ENCODE results near the gene WDFY4.

Gene WDFY4

GRCh38 chr10:48835781-48836180 lies 151.1 kb downstream of the WDFY4 start:
- Histone ChIP-seq H3K27ac (no peak overlapping the region), H3K4me3 (no peak overlapping the region), H3K27me3 (no peaks in the 10 kb centered on the region), H3K9me3 (no peaks in the 10 kb centered on the region), H3K4me1 (no peaks in the 10 kb centered on the region), H3K36me3 (no peaks in the 10 kb centered on the region)
- no peak for TF ChIP-seq CTCF (IDR thresholded peaks at IDR 0.05)
- intact Hi-C loops (cut with DNase I; ENCODE audit: low total_unique reads), result no loop called here
- DNase-seq, result no peak

GRCh38 chr10:48836605-48837004 lies 151.9 kb downstream of the WDFY4 start:
- DNase-seq, result no peak
- Histone ChIP-seq H3K9me3 (no peaks in the 10 kb centered on the region), H3K4me3 (no peak overlapping the region), H3K36me3 (no peaks in the 10 kb centered on the region), H3K27me3 (no peaks in the 10 kb centered on the region), H3K4me1 (no peaks in the 10 kb centered on the region), H3K27ac (no peak overlapping the region)
- no peak for TF ChIP-seq CTCF (IDR thresholded peaks at IDR 0.05)
- intact Hi-C loops (cut with DNase I; ENCODE audit: low total_unique reads), result no loop called here

GRCh38 chr10:48838834-48839233 lies 154.2 kb downstream of the WDFY4 start:
- no peak for DNase-seq
- Histone ChIP-seq H3K9me3 (no peaks in the 10 kb centered on the region), H3K27ac (no peak overlapping the region), H3K4me1 (no peaks in the 10 kb centered on the region), H3K27me3 (no peaks in the 10 kb centered on the region), H3K4me3 (no peak overlapping the region), H3K36me3 (no peaks in the 10 kb centered on the region)
- no peak for TF ChIP-seq CTCF (IDR thresholded peaks at IDR 0.05)
- intact Hi-C loops (cut with DNase I; ENCODE audit: low total_unique reads), result no loop called here

GRCh38 chr10:48839809-48840679 lies 155.4 kb downstream of the WDFY4 start:
- no peaks in the 10 kb centered on the region for H3K9me3 ChIP-seq
- no peak overlapping the region for H3K27ac ChIP-seq
- no peaks in the 10 kb centered on the region for H3K4me1 ChIP-seq
- intact Hi-C loops (cut with DNase I; ENCODE audit: low total_unique reads), result no loop called here
- H3K36me3 ChIP-seq, result no peaks in the 10 kb centered on the region
- no peak overlapping the region for H3K4me3 ChIP-seq
- H3K27me3 ChIP-seq, result no peaks in the 10 kb centered on the region
- no peak for TF ChIP-seq CTCF (IDR thresholded peaks at IDR 0.05)
- DNase-seq, result no peak

GRCh38 chr10:48842231-48842630 lies 157.6 kb downstream of the WDFY4 start:
- H3K36me3 ChIP-seq, result no peaks in the 10 kb centered on the region
- no peaks in the 10 kb centered on the region for H3K27me3 ChIP-seq
- H3K4me1 ChIP-seq, result no peaks in the 10 kb centered on the region
- DNase-seq, result no peak
- H3K9me3 ChIP-seq, result no peaks in the 10 kb centered on the region
- intact Hi-C loops (cut with DNase I; ENCODE audit: low total_unique reads), result no loop called here
- no peak for TF ChIP-seq CTCF (IDR thresholded peaks at IDR 0.05)
- no peak overlapping the region for H3K27ac ChIP-seq
- H3K4me3 ChIP-seq, result no peak overlapping the region
